ENCODE data around the gene ADORA1. TPM values are rescaled to one million over a fixed set of nuclear protein-coding genes. Genes with fewer than 3 reads are reported as not detected.

Gene ADORA1
- total RNA-seq, 3 donors from 2014 or later = 0.53 to 1.3 (median 0.78) TPM

- DNase-seq = no peak
- H3K36me3 ChIP-seq (ENCODE audit: low read depth) = no peaks in the 10 kb centered on the region
- H3K9me3 ChIP-seq = no peaks in the 10 kb centered on the region
- TF ChIP-seq, protein P1, sequence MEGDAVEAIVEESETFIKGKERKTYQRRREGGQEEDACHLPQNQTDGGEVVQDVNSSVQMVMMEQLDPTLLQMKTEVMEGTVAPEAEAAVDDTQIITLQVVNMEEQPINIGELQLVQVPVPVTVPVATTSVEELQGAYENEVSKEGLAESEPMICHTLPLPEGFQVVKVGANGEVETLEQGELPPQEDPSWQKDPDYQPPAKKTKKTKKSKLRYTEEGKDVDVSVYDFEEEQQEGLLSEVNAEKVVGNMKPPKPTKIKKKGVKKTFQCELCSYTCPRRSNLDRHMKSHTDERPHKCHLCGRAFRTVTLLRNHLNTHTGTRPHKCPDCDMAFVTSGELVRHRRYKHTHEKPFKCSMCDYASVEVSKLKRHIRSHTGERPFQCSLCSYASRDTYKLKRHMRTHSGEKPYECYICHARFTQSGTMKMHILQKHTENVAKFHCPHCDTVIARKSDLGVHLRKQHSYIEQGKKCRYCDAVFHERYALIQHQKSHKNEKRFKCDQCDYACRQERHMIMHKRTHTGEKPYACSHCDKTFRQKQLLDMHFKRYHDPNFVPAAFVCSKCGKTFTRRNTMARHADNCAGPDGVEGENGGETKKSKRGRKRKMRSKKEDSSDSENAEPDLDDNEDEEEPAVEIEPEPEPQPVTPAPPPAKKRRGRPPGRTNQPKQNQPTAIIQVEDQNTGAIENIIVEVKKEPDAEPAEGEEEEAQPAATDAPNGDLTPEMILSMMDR (IDR thresholded peaks at IDR 0.05) = no peak
- no peak for ATAC-seq
- intact Hi-C loops (cut with DNase I, micrococcal nuclease) = no loop called here
- H3K4me3 ChIP-seq = no peak overlapping the region
- no peaks in the 10 kb centered on the region for H3K4me1 ChIP-seq (ENCODE audit: low read depth)
These were observed 52.1 kb downstream of the ADORA1 start for GRCh38 chr1:203179667-203180005.

DNA sequence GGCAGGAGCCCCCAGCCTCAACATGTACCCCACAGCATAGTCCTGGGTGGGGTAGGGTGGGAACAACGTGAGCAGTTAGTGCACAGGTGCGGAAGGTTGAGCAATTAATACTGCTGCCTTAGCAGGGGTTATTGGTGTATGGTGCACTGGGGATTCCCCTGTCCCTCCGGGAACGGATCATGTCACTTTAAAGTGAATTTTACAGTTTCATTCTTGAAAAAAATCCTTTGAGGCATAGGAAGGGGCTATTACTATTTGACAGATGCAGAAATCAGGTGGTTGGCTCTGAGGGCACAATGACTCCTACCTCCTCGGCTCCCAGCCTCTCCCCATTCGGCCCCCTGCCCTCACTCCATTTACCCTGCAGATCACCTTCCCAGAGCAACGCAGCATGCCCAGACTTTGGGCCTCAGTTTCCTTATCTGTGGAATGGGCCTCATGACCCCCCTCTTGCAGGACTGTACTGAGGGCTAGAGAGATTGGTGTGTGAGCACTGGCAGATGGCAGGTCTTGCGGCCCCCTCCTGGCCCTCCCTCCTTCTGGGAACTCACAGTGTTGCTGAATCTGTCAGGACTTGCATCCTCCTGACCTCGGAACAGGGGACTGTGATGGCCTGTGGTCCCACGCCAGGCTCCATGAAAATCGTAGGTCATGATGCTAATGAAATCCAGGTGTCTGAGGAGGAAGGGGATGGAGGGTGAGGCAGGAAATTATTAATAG lies 53.2 kb downstream of the ADORA1 start:
- no peak for ATAC-seq
- H3K4me3 ChIP-seq = no peak overlapping the region
- H3K4me1 ChIP-seq (ENCODE audit: low read depth) = no peaks in the 10 kb centered on the region
- intact Hi-C loops (cut with DNase I, micrococcal nuclease) = no loop called here
- TF ChIP-seq, protein P1 (IDR thresholded peaks at IDR 0.05) = no peak
- H3K36me3 ChIP-seq (ENCODE audit: low read depth) = no peaks in the 10 kb centered on the region
- H3K9me3 ChIP-seq = no peaks in the 10 kb centered on the region
- DNase-seq = no peak

DNA sequence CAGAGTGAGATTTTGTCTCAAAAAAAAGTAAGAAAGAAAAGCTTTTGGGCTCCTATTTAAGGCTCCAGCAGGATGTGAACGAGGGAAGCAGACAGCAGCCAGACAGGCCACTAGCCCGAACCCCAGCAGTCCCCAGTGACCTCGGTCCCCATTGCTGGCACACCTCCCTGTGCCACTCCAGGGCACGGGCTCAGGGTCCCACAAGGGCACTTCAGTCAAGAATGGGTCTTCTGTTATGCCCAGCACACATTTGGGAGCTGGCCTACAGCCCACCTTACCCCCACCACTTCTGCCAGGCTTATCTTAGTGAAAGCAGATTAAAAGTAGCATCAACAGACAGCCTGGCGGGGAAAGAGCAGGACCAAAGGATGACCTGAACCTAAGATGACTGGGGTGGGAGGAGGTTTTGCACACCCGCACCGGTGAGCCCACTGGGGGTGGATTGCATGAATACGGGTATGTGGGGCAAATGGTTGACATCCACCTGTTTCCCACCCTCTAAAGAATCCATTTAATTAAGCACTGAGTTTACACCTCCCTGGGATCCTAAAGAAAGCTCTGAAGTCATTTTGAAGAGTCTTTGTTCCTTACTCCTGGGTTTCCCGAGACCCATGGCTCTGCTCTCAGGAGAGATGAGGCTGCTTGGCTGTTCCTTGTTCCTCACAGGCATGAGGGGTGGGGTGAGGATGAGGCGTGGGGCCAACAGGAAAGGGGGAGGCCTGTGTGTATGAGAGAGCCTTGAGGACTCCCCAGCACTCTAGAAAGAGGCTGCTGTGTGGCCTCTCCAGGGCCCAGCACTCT lies 54.3 kb downstream of the ADORA1 start:
- ATAC-seq (no peak), DNase-seq (no peak)
- Histone ChIP-seq H3K36me3 (ENCODE audit: low read depth) (no peaks in the 10 kb centered on the region), H3K4me3 (no peak overlapping the region), H3K4me1 (ENCODE audit: low read depth) (peaks cover 3% of the 10 kb centered on the region), H3K9me3 (no peaks in the 10 kb centered on the region)
- TF ChIP-seq, protein P1 (IDR thresholded peaks at IDR 0.05) = no peak
- intact Hi-C loops (cut with DNase I, micrococcal nuclease) = no loop called here

- TF ChIP-seq, protein P1 (IDR thresholded peaks at IDR 0.05) = no peak
- Histone ChIP-seq H3K4me1 (ENCODE audit: low read depth) (peaks cover 3% of the 10 kb centered on the region), H3K36me3 (ENCODE audit: low read depth) (no peaks in the 10 kb centered on the region), H3K4me3 (no peak overlapping the region), H3K9me3 (no peaks in the 10 kb centered on the region)
- ATAC-seq (no peak), DNase-seq (no peak)
- intact Hi-C loops (cut with DNase I, micrococcal nuclease) = no loop called here
These were observed 54.9 kb downstream of the ADORA1 start for GRCh38 chr1:203182387-203182953.

- no peaks in the 10 kb centered on the region for H3K9me3 ChIP-seq
- ATAC-seq (no peak), DNase-seq (no peak)
- H3K4me1 ChIP-seq (ENCODE audit: low read depth) = peaks cover 3% of the 10 kb centered on the region
- intact Hi-C loops (cut with DNase I, micrococcal nuclease) = no loop called here
- no peaks in the 10 kb centered on the region for H3K36me3 ChIP-seq (ENCODE audit: low read depth)
- TF ChIP-seq, protein P1 (IDR thresholded peaks at IDR 0.05) = no peak
- no peak overlapping the region for H3K4me3 ChIP-seq
These were observed 56.3 kb downstream of the ADORA1 start for GRCh38 chr1:203183828-203184227.
